Measurements from ENCODE around the gene MUS81.

The MUS81 gene

GRCh38 chr11:65860278-65861164 lies at the start of gene MUS81:
TSS of gene MUS81 (plus strand) at chr11:65860433. CDS start at chr11:65860754, 321 bp downstream.
- no peak for FAIRE-seq
- peak; percentile 95 for DNase-seq (ENCODE audit: insufficient read length, low spot score)
- peak; percentile 80 for TF ChIP-seq CTCF (IDR thresholded peaks at IDR 0.05; ENCODE audit: insufficient read depth, missing control alignments)

- TF ChIP-seq CTCF (IDR thresholded peaks at IDR 0.05; ENCODE audit: insufficient read depth, missing control alignments) = no peak
- no peak for DNase-seq (ENCODE audit: insufficient read length, low spot score)
- no peak for FAIRE-seq
Observed at GRCh38 chr11:65811764-65812475, 48.3 kb upstream of the MUS81 start.

- FAIRE-seq (no peak), DNase-seq (ENCODE audit: insufficient read length, low spot score) (no peak)
- no peak for TF ChIP-seq CTCF (IDR thresholded peaks at IDR 0.05; ENCODE audit: insufficient read depth, missing control alignments)
Observed at GRCh38 chr11:65814131-65814985, 45.9 kb upstream of the MUS81 start.

GRCh38 chr11:65814986-65815565 lies 45.2 kb upstream of the MUS81 start:
- no peak for DNase-seq (ENCODE audit: insufficient read length, low spot score)
- FAIRE-seq = no peak
- no peak for TF ChIP-seq CTCF (IDR thresholded peaks at IDR 0.05; ENCODE audit: insufficient read depth, missing control alignments)

GRCh38 chr11:65816696-65817095 lies 43.5 kb upstream of the MUS81 start:
- no peak for TF ChIP-seq CTCF (IDR thresholded peaks at IDR 0.05; ENCODE audit: insufficient read depth, missing control alignments)
- no peak for DNase-seq (ENCODE audit: insufficient read length, low spot score)
- FAIRE-seq = no peak

GRCh38 chr11:65817312-65817834 lies 42.9 kb upstream of the MUS81 start:
- FAIRE-seq (no peak), DNase-seq (ENCODE audit: insufficient read length, low spot score) (no peak)
- no peak for TF ChIP-seq CTCF (IDR thresholded peaks at IDR 0.05; ENCODE audit: insufficient read depth, missing control alignments)
